HEK293T (cell line): ENCODE data around the gene ID3.

ENCODE experiments used
- FOXA1 ChIP-seq: fragments of 450-650 bp; IDR thresholded peaks from 2 replicates; pipeline ENCODE4 v1.6.1; 2016; ENCODE audit warnings: mild to moderate bottlenecking
- HDGF ChIP-seq: fragments of 450-650 bp; IDR thresholded peaks from 2 replicates; pipeline ENCODE4 v1.6.1; 2017; ENCODE audit warnings: antibody characterized with exemption, borderline replicate concordance
- SUZ12 ChIP-seq: fragments of 450-650 bp; IDR thresholded peaks from 2 replicates; pipeline ENCODE4 v1.6.1; 2016; ENCODE audit warnings: mild to moderate bottlenecking
- ZNF384 ChIP-seq: fragments of 450-650 bp; IDR thresholded peaks from 2 replicates; pipeline ENCODE4 v1.6.1; 2016

DNA sequence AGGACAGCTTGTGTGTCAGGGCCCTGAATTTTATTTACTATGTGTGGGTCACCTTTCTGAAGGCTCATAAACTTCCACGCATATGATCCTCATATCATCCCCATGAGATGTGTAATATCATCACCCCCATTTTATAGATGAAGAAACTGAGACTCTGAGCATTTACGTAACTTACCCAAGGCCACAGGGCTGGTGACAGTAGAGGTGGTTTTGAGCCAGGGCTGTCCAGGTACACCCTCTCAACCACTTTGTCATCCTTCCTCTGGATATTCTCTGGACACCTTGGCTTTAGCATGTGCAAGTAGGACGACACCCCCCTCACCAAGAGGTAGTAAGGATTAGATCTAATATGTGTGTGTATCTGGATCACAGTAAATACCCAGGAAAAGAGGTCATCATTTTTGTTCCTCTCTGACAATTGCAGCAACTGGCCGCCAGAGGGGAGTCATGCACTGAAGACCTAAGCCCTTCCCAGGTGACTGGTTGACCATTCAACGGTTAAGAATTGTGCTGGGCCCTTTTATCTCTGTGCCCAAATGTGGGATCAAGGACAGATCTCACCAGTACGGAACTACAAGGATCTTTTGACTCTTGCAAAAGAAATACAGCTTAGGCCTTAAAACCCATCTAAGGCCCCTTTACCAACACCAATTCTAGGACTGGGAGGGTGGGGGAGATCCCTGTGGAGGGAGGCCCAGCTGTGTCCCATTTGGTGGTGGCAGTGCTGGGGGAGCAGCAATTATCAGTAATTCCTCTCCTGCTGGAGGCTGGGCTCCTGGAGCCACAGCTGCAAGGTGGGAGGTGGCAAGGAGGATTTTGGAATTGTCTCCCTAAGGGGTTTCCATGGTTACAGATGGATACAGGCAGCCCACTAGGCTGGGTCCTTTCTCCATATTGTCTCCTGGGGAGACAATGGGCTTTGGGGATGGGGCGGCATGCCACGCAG, 14.6 kb downstream of the ID3 start:
- TF ChIP-seq ZNF384 (no peak), SUZ12 (no peak), HDGF (no peak), FOXA1 (no peak)
